HG03575 (cell line): ENCODE measurements around the gene C1QTNF12.
"Not testable (repeated sequence)": the region's sequence is repeated elsewhere in the genome, so short reads cannot be mapped to it uniquely, and the experiment has no call there.

Experiments
- ATAC-seq: cut with Tn5 transposase; IDR thresholded peaks from one replicate; pipeline ENCODE4 v1.9.1; 2021; ENCODE audit not compliant: unreplicated experiment, insufficient number of reproducible peaks, low FRiP score; ENCODE audit errors: extremely low read depth

Gene C1QTNF12

DNA sequence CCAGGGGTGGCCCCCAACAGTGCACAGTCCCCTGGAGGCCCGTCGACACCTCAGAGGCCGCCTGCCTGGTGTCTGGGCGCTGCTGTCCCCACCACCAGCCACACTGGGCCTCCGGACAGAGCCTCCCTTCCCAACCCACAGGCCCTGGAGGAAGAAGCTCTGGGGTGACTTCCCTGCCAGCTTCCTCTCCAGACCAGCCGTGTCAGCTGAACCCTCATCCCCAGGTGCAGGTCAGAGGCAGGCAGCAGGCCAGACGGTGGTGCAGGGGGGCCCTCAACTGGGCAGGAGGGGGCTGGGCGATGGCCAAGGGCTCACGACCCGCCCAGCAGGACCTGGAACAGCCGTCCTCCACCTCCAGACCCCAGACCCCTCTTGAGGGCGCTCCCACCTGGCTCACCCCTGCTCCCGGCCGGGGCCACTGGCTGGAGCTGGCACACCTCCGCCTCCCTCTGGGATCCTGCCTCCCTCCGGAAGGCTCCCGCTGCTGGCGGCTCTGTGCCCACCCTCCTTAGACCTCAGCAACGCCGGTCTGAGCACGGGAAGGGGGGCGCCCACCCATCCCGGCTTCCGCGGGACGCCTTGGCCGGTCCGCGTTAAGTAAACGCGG lies 40.6 kb downstream of the C1QTNF12 start:
- no peak for ATAC-seq

- ATAC-seq = no peak
Observed at GRCh38 chr1:1204998-1205768, 41.3 kb downstream of the C1QTNF12 start.

DNA sequence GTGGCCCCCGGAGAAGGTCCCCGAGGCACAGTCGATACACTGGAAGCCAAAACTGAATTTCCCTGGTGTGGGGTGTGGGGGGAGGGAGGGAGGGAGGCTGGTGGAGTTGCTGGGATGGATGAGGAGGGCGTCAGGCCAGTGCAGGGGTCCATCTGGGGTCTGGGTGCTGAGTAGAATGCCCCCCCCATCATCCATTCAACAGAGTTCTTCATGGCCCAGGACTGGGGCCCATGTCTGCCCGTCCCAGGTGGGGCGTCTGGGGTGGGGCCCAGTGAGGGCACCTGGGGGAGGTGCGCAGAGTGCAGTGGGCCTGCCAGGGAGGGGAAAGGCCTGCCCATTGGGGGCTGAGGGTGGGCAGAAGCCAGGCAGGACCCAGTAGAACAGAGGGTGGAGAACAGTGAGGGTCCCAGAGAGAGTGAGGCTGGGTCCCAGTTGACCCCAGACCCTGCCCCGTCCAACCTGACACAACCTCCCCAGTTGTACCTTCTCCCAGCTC lies 42.0 kb downstream of the C1QTNF12 start:
- no peak for ATAC-seq

DNA sequence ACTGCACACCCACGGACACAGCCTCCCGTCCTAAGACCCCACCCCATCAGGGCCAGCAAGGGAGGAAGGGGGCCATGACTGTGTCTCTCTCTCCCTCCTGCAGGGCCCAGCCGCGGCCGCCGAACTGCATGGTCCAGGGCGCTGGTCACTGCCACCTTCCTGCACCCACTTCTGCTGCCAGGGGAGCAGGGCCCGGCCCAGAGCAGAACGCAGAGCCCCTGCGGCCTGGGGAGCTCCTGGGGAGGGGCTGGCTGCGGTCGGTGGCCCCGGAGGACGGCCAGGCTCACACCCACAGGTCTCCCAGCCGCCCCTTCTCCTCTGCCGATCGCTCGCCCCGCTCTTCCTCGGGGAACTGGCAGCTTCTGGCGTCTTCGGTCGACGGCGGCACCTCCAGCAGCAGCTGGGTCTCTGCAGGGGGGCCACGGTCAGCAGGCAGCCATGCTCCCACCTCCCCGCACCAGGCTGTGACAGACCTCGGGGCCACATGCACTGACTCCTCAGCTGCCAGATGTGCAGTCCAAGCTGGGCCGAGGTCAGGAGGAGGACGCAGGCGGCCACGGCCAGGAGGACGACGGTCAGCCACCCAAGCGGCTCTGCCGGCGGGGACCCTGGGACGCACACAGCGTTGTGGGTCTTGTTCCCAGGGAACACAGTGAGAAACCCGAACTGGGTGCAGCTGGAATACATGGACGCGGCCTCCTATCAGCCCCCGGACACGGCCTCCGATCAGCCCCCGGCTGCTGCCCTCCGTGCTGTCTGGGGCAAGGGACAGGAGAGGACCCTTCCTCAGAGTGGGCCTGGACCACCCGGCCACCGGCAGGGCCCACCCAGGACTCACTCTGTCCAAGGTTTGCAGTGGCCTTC lies 42.7 kb downstream of the C1QTNF12 start:
- ATAC-seq = no peak

- ATAC-seq = no peak
Observed at GRCh38 chr1:1202831-1203560, 43.5 kb downstream of the C1QTNF12 start.

DNA sequence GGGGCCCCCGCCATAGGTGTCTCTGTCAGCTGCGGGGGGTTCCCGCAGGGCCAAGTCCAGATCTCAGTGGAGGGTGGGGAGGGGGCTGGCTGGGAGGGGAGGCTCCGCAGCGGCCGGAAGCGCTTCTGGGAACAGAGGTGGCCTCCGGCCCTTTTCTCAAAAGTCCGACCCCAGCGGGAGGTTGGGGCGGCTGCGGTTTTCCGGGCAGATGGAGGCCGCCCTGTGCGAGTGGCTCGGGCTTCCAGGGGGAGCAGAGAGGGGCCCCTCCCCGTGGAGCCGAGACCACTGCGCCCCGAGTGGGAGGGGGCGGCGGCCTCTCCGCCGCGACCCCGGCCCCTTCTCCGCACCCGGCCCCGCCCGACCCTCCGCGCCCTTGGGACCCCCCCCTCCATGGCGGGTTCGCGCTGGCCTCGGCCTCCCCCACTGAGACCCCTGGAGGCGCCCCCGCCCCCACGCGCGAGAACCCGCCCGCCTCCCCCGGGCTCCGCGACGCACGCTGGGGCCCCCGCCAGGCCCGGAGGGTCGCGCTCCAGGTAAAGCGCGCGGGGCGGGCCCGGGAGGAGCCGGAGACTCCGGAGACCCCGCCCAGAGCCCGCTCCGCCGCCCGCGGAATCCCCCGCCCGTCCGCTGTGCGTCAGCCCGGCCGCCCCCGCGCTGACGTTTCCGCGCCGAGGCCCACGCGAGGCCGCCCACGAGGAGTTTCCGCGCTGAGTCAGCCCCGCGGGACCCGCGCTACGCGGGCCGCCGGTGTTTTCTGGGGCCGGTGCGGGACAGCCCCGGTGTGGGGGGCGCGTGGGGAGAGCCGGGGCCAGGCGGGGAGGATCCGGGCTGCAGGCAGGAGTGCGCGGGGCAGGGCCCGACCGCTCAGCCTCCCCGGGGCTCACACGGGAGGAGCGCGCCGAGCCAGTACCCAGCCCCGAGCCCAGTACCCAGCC lies 45.4 kb downstream of the C1QTNF12 start:
- no peak for ATAC-seq

DNA sequence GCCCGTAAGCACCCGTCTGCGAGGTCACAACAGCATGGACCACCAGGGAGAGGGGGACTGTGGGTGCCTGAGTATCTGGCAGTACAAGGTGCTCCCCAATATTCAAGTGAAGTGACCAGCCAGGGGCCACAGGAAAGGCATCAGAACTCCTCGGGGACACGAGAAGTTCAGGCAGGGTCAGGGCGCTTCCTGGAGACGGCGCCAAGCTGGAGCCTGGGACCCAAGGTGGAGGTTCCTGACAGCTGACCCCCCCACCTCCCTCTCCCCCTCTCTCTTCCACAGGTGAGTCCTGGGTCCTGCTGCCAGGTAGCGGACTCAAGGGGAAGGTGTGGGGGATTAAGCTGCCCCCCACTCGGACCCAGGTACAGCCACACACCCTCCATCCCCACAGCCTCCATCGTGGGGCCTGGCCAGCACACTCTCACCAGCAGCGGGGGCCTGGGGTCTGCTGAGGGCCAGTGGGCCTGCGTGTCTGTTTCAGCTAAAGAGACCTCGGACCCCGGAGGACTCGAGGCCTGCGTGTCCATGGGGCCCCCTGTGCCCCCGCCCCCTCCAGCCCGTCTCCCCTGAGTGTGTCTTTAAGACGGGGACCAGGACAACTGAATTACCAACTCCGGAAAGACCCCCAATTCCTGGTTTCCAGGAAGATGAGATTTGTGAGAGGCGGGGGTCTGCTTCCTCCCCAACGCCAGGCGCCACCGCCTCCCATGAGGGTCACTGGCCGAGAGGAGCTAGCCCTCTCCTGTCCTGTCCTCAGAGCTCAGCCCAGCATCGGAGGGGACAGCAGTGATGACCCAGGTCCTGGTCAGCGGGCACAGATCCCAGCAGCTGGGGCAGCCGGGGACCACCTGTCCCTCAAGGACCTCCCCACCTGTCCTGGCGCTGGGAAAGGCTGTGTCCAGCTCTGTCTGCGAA lies 46.3 kb downstream of the C1QTNF12 start:
- ATAC-seq = no peak

DNA sequence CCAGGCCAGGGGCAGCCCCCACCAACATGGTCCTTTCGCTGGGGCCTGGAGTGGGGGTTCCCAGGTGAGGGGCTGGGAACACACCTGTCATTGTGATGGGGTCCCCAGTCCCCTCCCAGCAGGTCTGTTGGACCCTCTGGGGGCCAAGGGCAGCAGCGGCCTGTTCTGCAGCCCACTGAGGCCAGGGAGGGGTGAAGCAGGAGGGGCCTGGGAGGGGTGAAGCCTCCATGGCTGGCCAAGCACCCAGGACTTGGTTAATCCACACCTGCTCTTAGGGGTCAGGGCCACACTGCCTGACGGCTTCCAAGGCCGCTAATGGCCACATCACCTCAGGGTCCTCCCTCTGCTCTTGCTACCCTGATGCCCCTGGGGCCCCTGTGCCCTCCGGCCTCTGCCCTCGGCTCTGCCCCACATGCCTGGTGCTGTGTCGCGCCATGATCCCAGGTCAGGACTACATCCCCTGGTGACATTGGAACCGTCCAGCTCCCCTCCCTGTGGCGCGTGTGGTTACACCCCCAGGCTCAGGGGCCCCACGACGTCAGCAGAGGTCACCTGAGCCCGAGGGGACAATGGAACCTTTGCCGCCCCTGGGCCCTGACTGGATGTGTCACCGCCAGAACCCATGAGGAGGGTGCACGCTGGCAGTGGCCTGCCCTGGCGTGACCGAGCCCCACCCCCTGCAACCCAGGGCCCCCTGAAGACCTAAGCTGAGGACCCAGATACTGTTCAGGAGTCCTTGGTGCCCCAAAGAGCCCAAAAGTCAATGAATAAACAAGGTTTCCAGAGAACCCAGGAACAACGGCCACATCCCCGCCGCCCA lies 47.2 kb downstream of the C1QTNF12 start:
- ATAC-seq = no peak

- ATAC-seq = no peak
Observed at GRCh38 chr1:1198423-1199140, 47.9 kb downstream of the C1QTNF12 start.

DNA sequence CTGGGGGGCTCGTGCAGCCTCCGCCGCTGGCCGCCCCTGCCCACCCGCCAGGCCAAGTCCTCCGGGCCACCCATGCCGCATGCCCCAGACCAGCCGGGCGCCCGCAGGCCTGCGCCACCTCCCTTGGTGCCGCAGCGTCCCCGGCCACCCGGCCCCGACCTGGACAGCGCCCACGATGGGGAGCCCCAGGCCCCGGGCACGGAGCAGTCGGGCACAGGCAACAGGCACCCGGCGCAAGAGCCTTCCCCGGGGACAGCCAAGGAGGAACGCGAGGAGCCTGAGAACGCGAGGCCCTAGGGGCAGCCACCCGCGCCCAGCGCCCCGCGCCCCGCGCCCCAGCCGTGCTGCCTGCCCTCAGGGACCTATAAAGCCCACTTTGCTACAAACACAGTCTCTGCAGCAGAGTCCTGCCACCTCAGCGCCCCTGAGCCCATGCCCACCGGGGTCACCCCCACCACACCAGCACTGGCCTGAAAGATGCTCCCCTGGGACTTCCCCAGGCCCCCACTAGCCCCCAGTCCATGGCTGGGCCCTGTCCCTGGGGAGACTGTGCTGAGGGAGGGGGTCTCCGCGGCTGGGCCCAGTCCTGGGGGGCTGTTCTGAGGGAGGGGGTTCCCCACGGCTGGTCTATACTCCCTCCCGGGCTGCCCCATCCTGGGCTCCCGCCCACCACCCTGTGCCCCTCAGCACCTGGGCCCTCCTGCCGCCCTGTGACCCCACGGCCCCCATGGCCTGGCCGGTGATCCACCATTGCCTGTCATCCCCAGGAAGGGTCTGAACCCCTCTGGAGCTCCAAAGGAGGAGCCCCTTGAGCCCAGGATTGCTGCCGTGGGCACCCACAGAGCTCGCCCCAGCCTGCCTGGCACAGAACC lies 48.7 kb downstream of the C1QTNF12 start:
- no peak for ATAC-seq

- no peak for ATAC-seq
Observed at GRCh38 chr1:1197188-1197500, 49.4 kb downstream of the C1QTNF12 start.

DNA sequence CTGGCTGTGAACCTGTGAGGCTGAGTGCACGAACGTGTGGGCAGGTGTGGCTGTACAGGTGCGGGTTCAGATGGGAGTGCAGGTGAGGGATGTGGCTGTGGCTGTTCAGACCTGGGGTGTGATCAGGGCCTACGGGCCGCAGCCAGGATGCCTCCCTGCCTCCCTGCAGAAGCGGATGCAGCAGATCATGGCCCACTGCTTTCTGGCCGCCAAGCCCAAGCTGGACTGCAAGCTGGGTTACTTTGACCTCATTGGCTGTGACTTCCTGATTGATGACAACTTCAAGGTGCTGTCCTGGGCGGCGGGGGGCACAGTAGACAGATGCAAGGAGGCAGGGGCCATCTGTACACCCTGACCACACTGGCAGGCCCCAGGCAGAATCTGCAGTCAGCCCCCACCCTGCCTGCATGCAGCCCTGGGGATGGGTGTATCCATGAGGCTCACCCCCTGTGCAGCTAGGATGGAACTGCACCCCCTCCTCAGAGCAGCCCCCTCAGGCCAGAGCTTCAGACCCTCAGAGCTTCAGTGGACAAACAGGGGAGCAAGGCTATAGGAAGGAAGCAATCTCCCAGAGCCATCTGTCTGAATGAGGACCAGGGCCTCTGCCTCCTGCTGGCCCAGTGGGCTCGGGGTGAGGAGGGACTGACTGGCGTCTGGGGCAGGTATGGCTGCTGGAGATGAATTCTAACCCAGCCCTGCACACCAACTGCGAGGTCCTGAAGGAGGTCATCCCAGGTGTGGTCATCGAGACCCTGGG lies 49.9 kb downstream of the C1QTNF12 start:
- no peak for ATAC-seq

GRCh38 chr1:1195726-1196125 lies 50.8 kb downstream of the C1QTNF12 start:
- ATAC-seq = not testable (repeated sequence)

DNA sequence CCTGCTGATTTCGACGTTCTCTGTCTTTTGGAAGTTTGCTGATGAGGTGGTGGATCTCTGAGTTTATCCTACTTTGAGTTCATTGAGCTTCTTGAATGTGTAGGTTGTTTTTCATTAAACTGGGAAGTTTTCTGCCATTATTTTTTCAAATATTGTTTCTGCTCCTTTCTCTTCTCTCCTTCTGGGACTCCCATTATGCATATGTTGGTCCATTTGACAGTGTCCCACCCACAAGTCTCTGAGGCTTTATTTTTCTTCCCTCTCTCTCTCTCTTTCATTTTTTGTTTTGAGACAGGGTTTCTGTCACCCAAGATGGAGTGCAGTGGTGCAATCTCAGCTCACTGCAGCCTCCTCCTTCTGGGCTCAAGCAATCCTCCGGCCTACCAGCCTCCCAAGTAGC lies 51.8 kb downstream of the C1QTNF12 start:
- no peak for ATAC-seq
